ENCODE results near the gene DPEP3.

The DPEP3 gene

DNA sequence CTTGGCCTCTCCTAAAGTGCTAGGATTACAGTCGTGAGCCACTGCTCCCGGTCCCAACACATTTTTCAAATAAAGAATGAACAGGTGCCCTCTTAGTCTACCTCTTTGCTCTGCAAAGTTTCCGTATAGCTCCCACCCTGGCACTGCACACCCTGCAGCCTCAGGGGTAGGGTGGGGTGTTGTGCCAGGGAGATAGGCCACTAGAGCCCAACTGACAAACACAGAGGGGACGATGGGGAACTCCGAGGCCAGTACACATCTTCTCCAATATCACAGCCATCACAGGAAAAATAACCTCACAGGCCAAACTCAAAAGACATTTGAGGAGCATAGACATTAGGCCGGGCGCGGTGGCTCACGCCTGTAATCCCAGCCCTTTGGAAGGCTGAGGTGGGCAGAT is 9.2 kb downstream of the DPEP3 start:
- H3K27ac ChIP-seq (ENCODE audit: low read depth, low read length): no peak overlapping the region
- peaks cover 13% of the 10 kb centered on the region for H3K4me1 ChIP-seq (ENCODE audit: insufficient read depth, low read length)
- no peak overlapping the region for H3K9ac ChIP-seq (ENCODE audit: low read length)
- no peaks in the 10 kb centered on the region for H3K27me3 ChIP-seq (ENCODE audit: control insufficient read depth in 1 of 2, insufficient read depth in 2 of 2, low read length in 2 of 2)
- no peaks in the 10 kb centered on the region for H3K36me3 ChIP-seq (ENCODE audit: insufficient read depth, low read length)
- no peak overlapping the region for H3K4me3 ChIP-seq (ENCODE audit: low read depth in 1 of 2, low read length in 2 of 2)
- no peaks in the 10 kb centered on the region for H3K9me3 ChIP-seq (ENCODE audit: low read length)

DNA sequence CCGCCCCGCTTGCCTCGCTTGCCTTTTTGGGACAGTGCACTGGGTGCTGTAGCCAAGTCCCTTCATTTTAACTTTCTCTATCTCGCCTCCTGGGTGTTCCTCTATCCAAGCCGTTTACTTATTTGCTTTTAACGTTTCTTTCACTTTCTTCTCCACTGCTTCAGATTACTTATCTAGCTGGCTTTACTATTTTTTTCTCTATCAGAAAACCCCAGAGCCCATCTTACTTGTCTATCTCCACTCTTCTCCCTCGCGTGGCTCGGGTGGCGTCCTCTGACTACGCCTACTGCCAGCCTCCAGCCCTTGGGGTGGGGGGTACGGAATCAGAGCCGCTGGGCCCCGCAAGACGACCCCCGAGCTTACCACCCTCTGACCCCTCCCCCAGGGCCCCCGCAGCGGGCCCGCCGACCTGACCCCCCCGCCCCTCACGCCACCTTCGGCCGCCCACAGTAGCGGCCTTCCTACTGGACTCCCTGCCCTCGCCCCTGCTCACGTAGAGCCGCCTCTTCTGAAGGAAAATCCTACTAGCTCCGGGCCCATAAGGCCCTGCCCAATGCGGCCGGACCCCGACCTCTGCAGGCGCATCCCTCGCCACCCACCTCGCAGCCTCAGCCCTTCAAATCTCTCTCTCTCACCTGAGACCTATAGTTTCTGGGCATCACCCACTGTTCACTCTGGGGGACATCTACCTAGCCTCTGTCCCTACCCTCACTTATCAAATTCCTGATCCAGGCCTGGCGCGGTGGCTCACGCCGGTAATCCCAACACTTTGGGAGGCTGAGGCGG is 10.9 kb downstream of the DPEP3 start:
- Histone ChIP-seq H3K4me3 (ENCODE audit: low read depth in 1 of 2, low read length in 2 of 2) (peak overlapping the region; percentile 89 to 97), H3K4me1 (ENCODE audit: insufficient read depth, low read length) (peaks cover 30% of the 10 kb centered on the region), H3K9me3 (ENCODE audit: low read length) (no peaks in the 10 kb centered on the region), H3K27ac (ENCODE audit: low read depth, low read length) (peak overlapping the region; percentile 96), H3K9ac (ENCODE audit: low read length) (peak overlapping the region; percentile 78), H3K27me3 (ENCODE audit: control insufficient read depth in 1 of 2, insufficient read depth in 2 of 2, low read length in 2 of 2) (no peaks in the 10 kb centered on the region), H3K36me3 (ENCODE audit: insufficient read depth, low read length) (no peaks in the 10 kb centered on the region)

DNA sequence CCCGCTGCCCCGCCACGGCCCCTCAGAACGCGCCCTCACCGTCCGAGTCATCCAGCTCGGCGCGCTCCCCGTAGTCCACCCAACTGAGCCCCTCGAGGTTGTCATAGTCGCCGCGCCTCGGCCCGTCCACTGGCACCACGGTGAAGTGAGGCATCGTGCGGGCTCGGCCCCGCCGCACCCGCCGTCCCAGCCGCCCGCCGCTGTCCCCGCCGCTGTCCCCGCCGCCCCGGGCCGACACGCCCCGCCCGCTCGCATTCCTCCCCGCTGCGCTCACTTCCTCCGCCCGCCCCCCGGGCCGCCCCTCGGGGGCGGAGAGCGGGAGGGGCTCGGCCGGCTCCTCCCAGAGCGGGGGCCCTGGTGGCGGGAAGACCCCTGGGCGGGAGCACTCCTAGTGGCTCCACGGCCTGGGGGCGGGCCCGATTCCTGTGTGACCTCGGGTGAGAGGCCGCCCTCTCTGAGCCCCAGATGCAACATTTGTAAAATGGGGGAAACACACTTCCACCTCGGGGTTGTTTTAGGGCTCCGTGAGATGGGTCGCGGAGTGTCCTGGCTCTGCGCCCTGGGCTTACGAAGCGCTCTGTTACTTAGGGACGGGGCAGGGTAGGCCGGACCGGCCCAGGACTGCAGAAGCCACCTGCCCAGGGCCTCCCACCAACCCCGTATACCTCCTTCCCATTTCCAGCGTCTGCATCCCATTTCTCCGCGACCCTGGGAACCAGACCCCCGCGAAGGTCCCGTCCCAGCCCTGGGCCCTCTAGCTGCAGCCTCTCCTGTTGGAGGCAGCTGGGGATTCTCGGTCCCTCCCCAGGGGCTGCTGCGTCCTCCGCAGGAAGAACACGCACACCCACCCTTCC is 11.7 kb downstream of the DPEP3 start, which contains the start of gene SLC12A4:
Gene SLC12A4, minus strand, starts transcription at position 238 of the 854 bp plus-strand sequence. Its CDS starts 84 bp downstream, at position 154.
- peak within 1 kb of the TSS; percentile 96 for H3K27ac ChIP-seq (ENCODE audit: low read depth, low read length)
- H3K36me3 ChIP-seq (ENCODE audit: insufficient read depth, low read length): no peaks in the 10 kb centered on the region
- H3K9ac ChIP-seq (ENCODE audit: low read length): peak within 1 kb of the TSS; percentile 98
- peak within 1 kb of the TSS; percentile 97 to 98 for H3K4me3 ChIP-seq (ENCODE audit: low read depth in 1 of 2, low read length in 2 of 2)
- no peaks in the 10 kb centered on the region for H3K9me3 ChIP-seq (ENCODE audit: low read length)
- H3K4me1 ChIP-seq (ENCODE audit: insufficient read depth, low read length): peaks cover 38% of the 10 kb centered on the region
- H3K27me3 ChIP-seq (ENCODE audit: control insufficient read depth in 1 of 2, insufficient read depth in 2 of 2, low read length in 2 of 2): no peaks in the 10 kb centered on the region

DNA sequence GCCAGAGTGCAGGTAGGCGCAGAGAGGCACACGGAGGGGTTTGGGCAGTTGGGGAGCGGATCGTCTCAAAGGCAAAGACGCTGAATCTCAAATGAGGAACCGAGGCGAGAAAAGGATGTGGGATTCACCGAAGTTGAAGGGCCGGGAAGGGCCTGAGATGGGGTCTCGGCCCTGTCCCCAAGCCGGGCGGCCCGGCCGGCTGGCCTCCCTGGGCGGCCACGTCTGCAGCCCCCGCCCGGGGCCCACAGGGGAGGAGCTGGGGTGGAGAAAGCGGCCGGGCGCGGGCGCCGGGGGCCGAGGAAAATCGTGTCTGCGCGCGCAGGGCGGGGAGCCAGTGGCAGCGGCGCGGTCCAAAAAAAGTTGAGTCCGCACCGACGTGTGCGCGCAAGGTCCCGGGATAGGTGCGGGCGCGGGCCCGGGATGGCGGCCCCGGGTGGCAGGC is 12.3 kb downstream of the DPEP3 start:
- Histone ChIP-seq H3K27ac (ENCODE audit: low read depth, low read length) (peak overlapping the region; percentile 87), H3K4me3 (ENCODE audit: low read depth in 1 of 2, low read length in 2 of 2) (peak overlapping the region; percentile 97 to 98), H3K27me3 (ENCODE audit: control insufficient read depth in 1 of 2, insufficient read depth in 2 of 2, low read length in 2 of 2) (no peaks in the 10 kb centered on the region), H3K9ac (ENCODE audit: low read length) (peak overlapping the region; percentile 98), H3K4me1 (ENCODE audit: insufficient read depth, low read length) (peaks cover 45% of the 10 kb centered on the region), H3K36me3 (ENCODE audit: insufficient read depth, low read length) (peaks cover 5% of the 10 kb centered on the region), H3K9me3 (ENCODE audit: low read length) (no peaks in the 10 kb centered on the region)

DNA sequence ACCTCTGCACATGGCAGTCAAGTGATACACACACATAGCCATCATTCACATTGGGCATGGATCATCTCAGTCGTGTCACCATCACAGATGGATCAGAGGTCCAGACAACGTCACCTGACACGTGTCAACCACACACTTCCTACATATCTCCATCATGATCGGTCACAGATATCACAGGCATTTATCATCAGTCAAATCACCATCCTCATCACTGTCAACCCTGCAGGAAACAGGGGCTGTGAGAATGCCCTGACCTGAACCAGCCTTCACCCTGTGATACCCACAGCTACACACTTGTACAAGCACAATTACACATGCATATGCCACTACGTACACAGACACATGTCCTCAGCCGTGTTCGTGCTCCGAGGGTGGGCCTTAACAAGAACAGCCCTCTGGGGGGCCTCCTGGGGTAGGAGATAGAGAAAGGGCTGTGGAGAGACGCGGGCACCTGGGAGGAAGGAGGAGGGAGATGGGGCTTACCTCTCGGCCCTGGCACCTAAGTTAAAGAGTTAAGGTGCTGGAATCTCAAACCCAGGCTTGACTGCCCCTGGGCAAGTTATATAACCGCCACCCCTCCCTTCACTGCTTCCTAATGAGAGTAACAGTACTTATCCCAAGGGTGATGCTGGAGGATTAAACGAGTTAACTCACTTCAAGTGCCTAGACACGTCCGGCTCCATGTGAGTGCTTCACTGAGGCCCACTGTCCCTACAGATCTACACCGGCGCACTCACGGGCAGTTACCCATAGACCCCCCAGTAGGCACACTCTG is 12.9 kb downstream of the DPEP3 start:
- Histone ChIP-seq H3K4me1 (ENCODE audit: insufficient read depth, low read length) (peaks cover 46% of the 10 kb centered on the region), H3K9ac (ENCODE audit: low read length) (peak overlapping the region; percentile 98), H3K4me3 (ENCODE audit: low read depth in 1 of 2, low read length in 2 of 2) (peak overlapping the region; percentile 97 to 98), H3K27me3 (ENCODE audit: control insufficient read depth in 1 of 2, insufficient read depth in 2 of 2, low read length in 2 of 2) (no peaks in the 10 kb centered on the region), H3K9me3 (ENCODE audit: low read length) (no peaks in the 10 kb centered on the region), H3K36me3 (ENCODE audit: insufficient read depth, low read length) (peaks cover 11% of the 10 kb centered on the region), H3K27ac (ENCODE audit: low read depth, low read length) (peak overlapping the region; percentile 87)

DNA sequence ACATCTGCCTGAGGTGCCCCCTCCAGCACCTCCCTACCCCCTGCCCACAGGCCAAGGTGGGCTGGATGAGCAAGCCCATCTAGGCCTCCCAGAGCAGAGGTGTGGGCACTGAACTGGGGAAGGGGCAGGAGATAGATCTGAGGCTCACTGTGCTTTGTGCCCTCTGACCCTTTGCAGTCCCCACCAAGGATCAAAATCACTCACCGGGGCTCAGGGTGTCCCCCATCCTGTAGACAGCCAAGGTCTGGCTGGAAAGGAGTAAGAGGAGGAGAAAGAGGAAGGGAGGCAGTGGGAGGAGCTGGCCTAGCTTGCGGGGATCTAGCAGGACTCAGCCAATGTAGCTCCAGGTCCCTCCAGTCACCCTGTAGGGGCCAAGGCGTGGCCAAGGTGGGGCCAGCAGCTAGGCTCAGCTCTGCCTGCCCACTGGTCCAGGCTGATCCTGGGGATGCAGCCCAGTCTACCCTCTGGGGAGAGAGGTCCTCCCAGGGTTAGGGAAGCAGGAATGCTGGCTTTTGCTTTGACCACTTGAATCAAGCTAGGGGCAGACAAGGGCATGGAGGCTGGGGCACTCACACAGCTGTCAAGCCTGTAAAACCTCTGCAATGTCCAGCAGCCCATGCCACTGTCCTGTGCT is 13.6 kb downstream of the DPEP3 start:
- peaks cover 46% of the 10 kb centered on the region for H3K4me1 ChIP-seq (ENCODE audit: insufficient read depth, low read length)

DNA sequence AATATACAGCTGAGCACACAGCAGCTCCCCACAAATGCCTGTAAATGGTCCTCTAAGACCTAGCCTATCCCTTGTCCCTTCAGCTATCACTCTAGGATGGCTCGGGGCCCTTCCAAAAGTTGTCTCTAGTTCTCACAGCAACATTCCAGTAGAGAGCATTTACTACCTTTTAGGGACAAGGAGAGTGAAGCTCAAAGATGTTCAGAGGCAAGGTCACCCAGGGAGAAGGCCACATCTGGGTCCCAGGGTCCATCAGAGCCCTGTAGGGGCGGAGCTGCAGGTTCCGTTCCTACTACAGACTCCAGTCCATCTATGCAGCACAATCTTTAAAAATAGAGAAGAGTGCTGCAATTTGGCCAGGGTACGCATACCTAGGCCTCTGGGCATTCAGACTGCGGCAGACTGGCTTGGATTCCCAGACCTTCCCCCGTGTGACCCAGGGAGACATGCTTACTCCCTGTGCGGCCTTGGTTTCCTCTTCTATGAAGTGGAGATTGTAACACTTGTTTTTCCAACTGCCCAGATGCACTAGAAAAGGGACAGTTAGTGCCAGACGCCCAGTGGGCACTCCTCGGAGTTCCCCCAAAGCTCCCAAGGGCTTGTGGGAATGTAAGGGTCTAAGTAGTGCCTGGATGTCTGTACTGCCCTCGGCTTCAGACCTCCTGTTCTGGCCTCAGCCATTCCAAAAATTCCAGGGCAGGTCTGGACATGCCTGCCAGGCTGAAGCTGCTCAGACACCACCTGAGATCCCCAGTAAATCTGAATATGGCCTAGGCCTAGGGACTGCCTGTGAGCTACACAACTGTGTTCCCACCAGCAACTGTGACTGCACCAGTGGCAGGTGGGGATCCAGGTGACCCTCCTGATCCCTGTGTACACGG is 14.4 kb downstream of the DPEP3 start:
- Histone ChIP-seq H3K9ac (ENCODE audit: low read length) (peak overlapping the region; percentile 98), H3K36me3 (ENCODE audit: insufficient read depth, low read length) (peaks cover 25% of the 10 kb centered on the region), H3K9me3 (ENCODE audit: low read length) (no peaks in the 10 kb centered on the region), H3K27me3 (ENCODE audit: control insufficient read depth in 1 of 2, insufficient read depth in 2 of 2, low read length in 2 of 2) (no peaks in the 10 kb centered on the region), H3K4me3 (ENCODE audit: low read depth in 1 of 2, low read length in 2 of 2) (peak overlapping the region; percentile 52 to 98), H3K27ac (ENCODE audit: low read depth, low read length) (peak overlapping the region; percentile 87), H3K4me1 (ENCODE audit: insufficient read depth, low read length) (peaks cover 46% of the 10 kb centered on the region)

More for the DNA sequence above, 13.6 kb downstream of the DPEP3 start:
- Histone ChIP-seq H3K9me3 (ENCODE audit: low read length) (no peaks in the 10 kb centered on the region), H3K4me3 (ENCODE audit: low read depth in 1 of 2, low read length in 2 of 2) (peak overlapping the region; percentile 52 to 98), H3K9ac (ENCODE audit: low read length) (peak overlapping the region; percentile 98), H3K36me3 (ENCODE audit: insufficient read depth, low read length) (peaks cover 18% of the 10 kb centered on the region), H3K27ac (ENCODE audit: low read depth, low read length) (peak overlapping the region; percentile 87), H3K27me3 (ENCODE audit: control insufficient read depth in 1 of 2, insufficient read depth in 2 of 2, low read length in 2 of 2) (no peaks in the 10 kb centered on the region)

DNA sequence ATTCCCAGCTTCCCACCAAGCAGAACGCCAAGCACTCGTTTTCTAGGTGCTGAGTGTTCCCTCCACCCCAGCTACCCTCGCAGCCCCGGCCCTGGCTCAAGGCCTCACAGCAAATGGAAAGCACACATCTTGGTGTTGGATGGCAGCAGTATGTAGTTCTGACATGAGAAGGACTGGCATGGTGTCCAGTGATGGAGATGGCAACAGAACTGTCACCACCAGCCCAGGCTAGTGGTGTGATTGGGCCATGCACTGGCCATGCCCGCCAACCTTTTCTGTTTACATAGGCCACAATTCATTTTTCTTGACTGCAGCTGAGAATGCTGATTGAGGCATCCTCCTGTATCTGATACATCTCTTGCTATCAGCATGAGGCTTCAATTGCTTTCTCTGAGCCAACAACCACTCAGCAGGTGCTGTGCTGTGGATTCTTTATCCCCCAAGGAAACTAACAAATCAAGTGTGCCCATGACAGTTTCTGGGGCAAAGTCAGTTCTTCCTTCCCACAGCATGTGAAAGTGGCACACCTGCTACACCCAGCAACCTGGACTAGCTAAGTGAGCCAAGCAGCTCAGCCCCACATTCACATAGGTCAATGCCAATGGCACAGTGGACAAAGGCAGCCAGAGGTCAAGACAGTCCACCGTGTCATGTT is 15.7 kb downstream of the DPEP3 start:
- no peaks in the 10 kb centered on the region for H3K27me3 ChIP-seq (ENCODE audit: control insufficient read depth in 1 of 2, insufficient read depth in 2 of 2, low read length in 2 of 2)
- no peaks in the 10 kb centered on the region for H3K9me3 ChIP-seq (ENCODE audit: low read length)
- peaks cover 38% of the 10 kb centered on the region for H3K36me3 ChIP-seq (ENCODE audit: insufficient read depth, low read length)
- peaks cover 46% of the 10 kb centered on the region for H3K4me1 ChIP-seq (ENCODE audit: insufficient read depth, low read length)
- peak overlapping the region; percentile 48 for H3K27ac ChIP-seq (ENCODE audit: low read depth, low read length)
- no peak overlapping the region for H3K4me3 ChIP-seq (ENCODE audit: low read depth in 1 of 2, low read length in 2 of 2)
- H3K9ac ChIP-seq (ENCODE audit: low read length): no peak overlapping the region

DNA sequence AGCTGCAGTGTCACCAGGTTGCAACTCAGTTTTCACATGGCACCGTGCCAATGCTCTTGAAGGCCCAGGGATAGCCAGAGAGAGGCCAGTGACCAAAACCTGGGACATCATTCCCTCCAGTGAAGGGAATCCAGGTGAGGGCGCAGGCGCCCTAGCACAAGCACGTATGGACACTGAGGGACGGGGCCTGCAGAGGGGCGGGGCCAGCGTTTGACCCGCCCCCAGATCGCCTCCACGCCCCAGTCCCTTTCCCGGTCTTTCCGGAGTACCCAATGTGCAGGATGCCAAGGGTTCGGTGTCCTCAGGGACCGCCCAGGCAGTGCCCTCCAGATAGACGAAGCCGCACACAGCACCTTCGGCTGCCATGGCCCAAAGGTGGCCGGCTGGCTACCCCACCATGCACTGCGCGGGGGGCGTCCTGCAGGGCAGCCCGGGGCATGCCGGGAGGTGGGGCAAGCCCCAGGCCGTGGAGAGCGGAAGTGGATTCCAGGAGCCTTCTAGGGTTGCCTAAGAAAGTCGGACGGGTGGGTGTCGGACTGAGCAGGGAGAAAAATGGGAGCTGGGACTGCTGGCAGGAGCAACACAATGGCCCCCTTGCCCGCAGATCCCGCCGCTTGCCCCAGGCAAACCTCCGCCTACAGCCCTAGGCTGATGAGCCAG is 16.5 kb downstream of the DPEP3 start:
- Histone ChIP-seq H3K36me3 (ENCODE audit: insufficient read depth, low read length) (peaks cover 46% of the 10 kb centered on the region), H3K27ac (ENCODE audit: low read depth, low read length) (peak overlapping the region; percentile 48), H3K9ac (ENCODE audit: low read length) (no peak overlapping the region), H3K9me3 (ENCODE audit: low read length) (no peaks in the 10 kb centered on the region), H3K27me3 (ENCODE audit: control insufficient read depth in 1 of 2, insufficient read depth in 2 of 2, low read length in 2 of 2) (no peaks in the 10 kb centered on the region), H3K4me3 (ENCODE audit: low read depth in 1 of 2, low read length in 2 of 2) (peak overlapping the region; percentile 1 to 34), H3K4me1 (ENCODE audit: insufficient read depth, low read length) (peaks cover 54% of the 10 kb centered on the region)
